Measurements from ENCODE around the gene SCARB2. TPM values are rescaled to one million over a fixed set of nuclear protein-coding genes. Genes with fewer than 3 reads are reported as not detected.
A peak's percentile ranks its signal among the peaks of the same experiment; 100 is the strongest.

The SCARB2 gene
- total and polyA plus RNA-seq, 10 donors = 27.2 to 201 (median 141) TPM

DNA sequence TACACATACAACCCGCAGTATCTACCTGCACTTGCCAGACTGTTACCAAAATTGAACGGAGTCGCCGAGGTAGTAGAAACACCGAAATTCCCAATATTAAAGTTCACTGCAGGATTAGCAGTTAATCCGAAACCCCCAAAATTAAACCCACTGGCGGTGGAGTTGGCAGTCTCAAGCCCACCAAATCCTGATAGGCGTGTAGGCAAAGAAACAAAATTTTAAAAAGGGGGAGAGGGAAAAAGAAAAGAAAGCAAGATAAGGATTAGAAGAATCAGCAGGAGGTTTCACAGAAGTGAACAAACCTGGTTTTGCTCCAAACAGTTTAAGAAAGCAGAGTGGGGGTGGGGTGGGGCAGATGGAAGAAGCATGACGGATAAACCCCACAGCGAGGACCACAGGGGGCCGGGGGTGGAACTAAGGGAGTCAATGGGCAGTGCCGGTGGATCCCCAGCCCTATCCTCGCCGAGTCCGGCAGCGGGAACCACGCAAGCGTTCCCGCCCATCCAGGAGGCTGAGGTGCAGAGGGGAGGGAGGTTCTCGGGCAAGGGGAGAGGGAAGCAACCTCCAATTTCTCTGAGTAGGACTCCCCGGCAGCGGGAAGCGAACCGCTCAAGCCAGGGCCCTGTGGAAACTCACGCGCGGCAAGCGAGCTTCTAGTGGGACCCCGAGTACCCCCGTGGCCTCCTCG, 66.0 kb downstream of the SCARB2 start:
- H3K36me3 ChIP-seq = peaks cover 0 to 18% (median 10%) of the 10 kb centered on the region in 6 donors
- H3K27me3 ChIP-seq (replicated peaks in 1 of 7) = no peaks in the 10 kb centered on the region
- 1 to 3% (median 2%) methylated on average over 20 to 31 of the region's 31 CpGs for WGBS, 5 donors
- peak overlapping the region; percentile 79 to 94 (median 92) for H3K27ac ChIP-seq
- peak overlapping the region; percentile 80 to 98 (median 84) for H3K4me3 ChIP-seq
- intact Hi-C loops (cut with DNase I; ENCODE audit: low total_unique reads) = no loop called here
- peaks cover 14 to 48% (median 38%) of the 10 kb centered on the region in 6 donors for H3K4me1 ChIP-seq
- no peak for DNase-seq
- TF ChIP-seq POLR2A (IDR thresholded peaks at IDR 0.05) (no peak), POLR2AphosphoS5 (IDR thresholded peaks at IDR 0.05) (no peak)
- TF ChIP-seq, protein P1, sequence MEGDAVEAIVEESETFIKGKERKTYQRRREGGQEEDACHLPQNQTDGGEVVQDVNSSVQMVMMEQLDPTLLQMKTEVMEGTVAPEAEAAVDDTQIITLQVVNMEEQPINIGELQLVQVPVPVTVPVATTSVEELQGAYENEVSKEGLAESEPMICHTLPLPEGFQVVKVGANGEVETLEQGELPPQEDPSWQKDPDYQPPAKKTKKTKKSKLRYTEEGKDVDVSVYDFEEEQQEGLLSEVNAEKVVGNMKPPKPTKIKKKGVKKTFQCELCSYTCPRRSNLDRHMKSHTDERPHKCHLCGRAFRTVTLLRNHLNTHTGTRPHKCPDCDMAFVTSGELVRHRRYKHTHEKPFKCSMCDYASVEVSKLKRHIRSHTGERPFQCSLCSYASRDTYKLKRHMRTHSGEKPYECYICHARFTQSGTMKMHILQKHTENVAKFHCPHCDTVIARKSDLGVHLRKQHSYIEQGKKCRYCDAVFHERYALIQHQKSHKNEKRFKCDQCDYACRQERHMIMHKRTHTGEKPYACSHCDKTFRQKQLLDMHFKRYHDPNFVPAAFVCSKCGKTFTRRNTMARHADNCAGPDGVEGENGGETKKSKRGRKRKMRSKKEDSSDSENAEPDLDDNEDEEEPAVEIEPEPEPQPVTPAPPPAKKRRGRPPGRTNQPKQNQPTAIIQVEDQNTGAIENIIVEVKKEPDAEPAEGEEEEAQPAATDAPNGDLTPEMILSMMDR (IDR thresholded peaks at IDR 0.05 in 8 of 11, conservative IDR thresholded peaks at IDR 0.05 in 3 of 11) = no peak
- H3K9me3 ChIP-seq = no peaks in the 10 kb centered on the region

DNA sequence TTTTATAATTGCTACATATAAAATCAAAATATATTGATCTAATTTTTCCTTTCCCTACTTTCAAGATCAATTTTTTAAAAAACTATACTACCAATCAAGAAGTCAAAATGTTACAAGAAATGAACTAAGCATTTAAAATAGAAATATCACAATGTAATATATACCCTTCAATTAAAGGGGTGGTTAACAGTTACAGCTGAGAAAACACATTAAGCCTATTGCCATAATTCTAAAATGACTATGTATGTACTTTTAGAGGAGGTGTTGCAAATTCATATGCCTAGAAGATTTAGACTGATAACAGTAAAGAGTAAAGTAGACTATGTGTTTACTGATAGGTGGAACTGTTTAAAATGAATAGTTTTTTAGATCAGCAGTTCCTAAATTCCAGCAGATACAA, 69.1 kb downstream of the SCARB2 start:
- Histone ChIP-seq H3K4me1 (peaks cover 14 to 47% (median 36%) of the 10 kb centered on the region in 6 donors), H3K27me3 (replicated peaks in 1 of 7) (no peaks in the 10 kb centered on the region), H3K9me3 (no peaks in the 10 kb centered on the region), H3K27ac (no peak overlapping the region), H3K4me3 (no peak overlapping the region), H3K36me3 (peaks cover 0 to 48% (median 26%) of the 10 kb centered on the region in 6 donors)
- intact Hi-C loops (cut with DNase I; ENCODE audit: low total_unique reads) = no loop called here
- no peak for TF ChIP-seq POLR2AphosphoS5 (IDR thresholded peaks at IDR 0.05)
- TF ChIP-seq, protein P1 (IDR thresholded peaks at IDR 0.05 in 8 of 11, conservative IDR thresholded peaks at IDR 0.05 in 3 of 11) = no peak
- no peak for TF ChIP-seq POLR2A (IDR thresholded peaks at IDR 0.05)
- no peak for DNase-seq

DNA sequence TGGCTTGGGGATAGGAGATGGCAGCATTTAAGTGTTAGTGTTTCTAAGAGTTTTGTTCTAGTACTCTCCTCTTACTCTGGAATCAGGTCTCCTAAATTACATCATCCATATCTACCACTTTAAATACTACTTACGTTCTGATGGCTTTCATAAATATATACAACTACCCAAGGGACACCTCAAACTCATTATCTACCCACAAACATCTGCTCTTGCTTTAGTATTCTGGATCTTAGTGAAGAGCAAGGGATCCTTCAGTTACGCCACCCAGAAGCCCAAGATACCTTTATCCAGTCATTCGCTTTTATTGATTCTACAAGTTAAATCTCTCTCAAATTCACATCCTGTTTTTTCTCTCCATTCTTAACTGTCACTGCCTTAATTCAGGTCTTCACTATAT, 72.4 kb downstream of the SCARB2 start:
- 90 to 96% (median 93%) methylated on average over 3 of the region's 3 CpGs for WGBS, 5 donors
- Histone ChIP-seq H3K9me3 (no peaks in the 10 kb centered on the region), H3K27me3 (replicated peaks in 1 of 7) (no peaks in the 10 kb centered on the region), H3K36me3 (peaks cover 0 to 81% (median 50%) of the 10 kb centered on the region in 6 donors), H3K4me1 (peaks cover 4 to 21% (median 13%) of the 10 kb centered on the region in 6 donors), H3K4me3 (no peak overlapping the region), H3K27ac (no peak overlapping the region)
- intact Hi-C loops (cut with DNase I; ENCODE audit: low total_unique reads) = no loop called here
- no peak for DNase-seq
- TF ChIP-seq POLR2AphosphoS5 (IDR thresholded peaks at IDR 0.05) (no peak), POLR2A (IDR thresholded peaks at IDR 0.05) (no peak)
- TF ChIP-seq, protein P1 (IDR thresholded peaks at IDR 0.05 in 8 of 11, conservative IDR thresholded peaks at IDR 0.05 in 3 of 11) = no peak

DNA sequence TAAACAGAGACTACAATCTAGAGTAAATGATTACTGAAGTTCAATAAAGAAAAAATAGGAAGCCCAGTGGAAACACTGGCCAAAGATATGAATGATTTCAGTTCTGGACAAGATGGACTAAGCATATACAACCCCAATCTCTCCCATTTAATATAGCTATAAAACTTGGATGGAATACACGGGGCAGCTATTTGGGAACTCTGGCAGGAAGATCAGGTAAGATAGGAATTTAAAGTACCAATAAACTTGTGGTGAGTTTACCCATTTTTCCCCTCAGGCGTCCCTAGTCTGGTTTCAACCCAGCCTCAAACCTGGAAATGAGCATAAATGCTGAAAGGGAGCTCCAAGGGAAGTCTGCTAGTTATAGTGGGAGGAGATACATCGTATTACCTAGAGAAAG, 85.9 kb downstream of the SCARB2 start:
- H3K27ac ChIP-seq = no peak overlapping the region
- WGBS, 5 donors = 93 to 98% (median 95%) methylated on average over 3 of the region's 3 CpGs
- TF ChIP-seq POLR2A (IDR thresholded peaks at IDR 0.05) (no peak), POLR2AphosphoS5 (IDR thresholded peaks at IDR 0.05) (no peak)
- TF ChIP-seq, protein P1 (IDR thresholded peaks at IDR 0.05 in 8 of 11, conservative IDR thresholded peaks at IDR 0.05 in 3 of 11) = no peak
- intact Hi-C loops (cut with DNase I; ENCODE audit: low total_unique reads) = no loop called here
- no peaks in the 10 kb centered on the region for H3K9me3 ChIP-seq
- no peak for DNase-seq
- H3K4me3 ChIP-seq = no peak overlapping the region
- H3K27me3 ChIP-seq (replicated peaks in 1 of 7) = no peaks in the 10 kb centered on the region
- H3K36me3 ChIP-seq = peaks cover 4 to 97% (median 42%) of the 10 kb centered on the region in 6 donors
- no peaks in the 10 kb centered on the region for H3K4me1 ChIP-seq

Data from spleen (tissue), 11 donors.